ENCODE measurements around the gene HNF1A.

The HNF1A gene

DNA sequence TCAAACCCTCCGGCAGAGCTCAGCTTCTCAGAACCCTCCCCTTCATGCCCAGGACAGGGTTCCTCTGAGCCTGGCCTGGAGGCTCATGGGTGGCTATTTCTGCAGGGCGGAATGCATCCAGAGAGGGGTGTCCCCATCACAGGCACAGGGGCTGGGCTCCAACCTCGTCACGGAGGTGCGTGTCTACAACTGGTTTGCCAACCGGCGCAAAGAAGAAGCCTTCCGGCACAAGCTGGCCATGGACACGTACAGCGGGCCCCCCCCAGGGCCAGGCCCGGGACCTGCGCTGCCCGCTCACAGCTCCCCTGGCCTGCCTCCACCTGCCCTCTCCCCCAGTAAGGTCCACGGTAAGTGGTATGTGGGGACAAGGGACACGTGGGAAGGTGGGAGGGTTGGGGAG is 15.7 kb downstream of the HNF1A start:
- DNase-seq = no peak
- Mint-ChIP-seq H3K36me3 (ENCODE audit: low read depth) (no peaks in the 10 kb centered on the region), H3K9me3 (no peaks in the 10 kb centered on the region), H3K4me1 (peaks cover 6% of the 10 kb centered on the region), H3K27ac (no peak overlapping the region), H3K4me3 (no peak overlapping the region), H3K27me3 (ENCODE audit: low read depth, poor library complexity) (peaks cover 33% of the 10 kb centered on the region)
- TF ChIP-seq, protein P1, sequence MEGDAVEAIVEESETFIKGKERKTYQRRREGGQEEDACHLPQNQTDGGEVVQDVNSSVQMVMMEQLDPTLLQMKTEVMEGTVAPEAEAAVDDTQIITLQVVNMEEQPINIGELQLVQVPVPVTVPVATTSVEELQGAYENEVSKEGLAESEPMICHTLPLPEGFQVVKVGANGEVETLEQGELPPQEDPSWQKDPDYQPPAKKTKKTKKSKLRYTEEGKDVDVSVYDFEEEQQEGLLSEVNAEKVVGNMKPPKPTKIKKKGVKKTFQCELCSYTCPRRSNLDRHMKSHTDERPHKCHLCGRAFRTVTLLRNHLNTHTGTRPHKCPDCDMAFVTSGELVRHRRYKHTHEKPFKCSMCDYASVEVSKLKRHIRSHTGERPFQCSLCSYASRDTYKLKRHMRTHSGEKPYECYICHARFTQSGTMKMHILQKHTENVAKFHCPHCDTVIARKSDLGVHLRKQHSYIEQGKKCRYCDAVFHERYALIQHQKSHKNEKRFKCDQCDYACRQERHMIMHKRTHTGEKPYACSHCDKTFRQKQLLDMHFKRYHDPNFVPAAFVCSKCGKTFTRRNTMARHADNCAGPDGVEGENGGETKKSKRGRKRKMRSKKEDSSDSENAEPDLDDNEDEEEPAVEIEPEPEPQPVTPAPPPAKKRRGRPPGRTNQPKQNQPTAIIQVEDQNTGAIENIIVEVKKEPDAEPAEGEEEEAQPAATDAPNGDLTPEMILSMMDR (IDR thresholded peaks at IDR 0.05) = no peak

DNA sequence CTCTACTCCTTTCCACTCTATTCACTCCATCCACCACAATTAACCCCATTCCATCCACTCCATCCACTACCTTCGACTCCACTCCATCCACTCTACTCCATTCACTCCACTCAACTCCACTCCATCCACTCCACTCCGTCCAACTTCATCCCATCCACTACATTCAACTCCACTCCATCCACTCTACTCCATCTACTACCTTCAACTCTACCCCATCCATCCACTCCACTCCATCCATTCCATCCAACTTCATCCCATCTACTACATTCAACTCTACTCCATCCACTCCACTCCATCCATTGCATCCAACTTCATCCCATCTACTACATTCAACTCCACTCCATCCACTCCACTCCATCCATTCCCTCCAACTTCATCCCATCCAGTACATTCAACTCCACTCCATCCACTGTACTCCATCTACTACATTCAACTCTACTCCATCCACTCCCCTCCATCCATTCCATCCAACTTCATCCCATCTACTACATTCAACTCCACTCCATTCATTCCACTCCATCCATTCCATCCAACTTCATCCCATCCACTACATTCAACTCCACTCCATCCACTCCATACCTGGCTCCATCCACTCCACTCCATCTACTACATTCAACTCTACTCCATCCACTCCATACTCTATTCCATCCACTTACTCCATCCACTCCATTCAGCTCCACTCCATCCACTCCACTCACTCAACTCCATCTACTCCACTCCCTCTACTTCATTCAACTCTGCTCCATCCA is 16.4 kb downstream of the HNF1A start:
- Mint-ChIP-seq H3K27ac (no peak overlapping the region), H3K9me3 (no peaks in the 10 kb centered on the region), H3K4me1 (peaks cover 10% of the 10 kb centered on the region), H3K4me3 (no peak overlapping the region), H3K36me3 (ENCODE audit: low read depth) (no peaks in the 10 kb centered on the region), H3K27me3 (ENCODE audit: low read depth, poor library complexity) (peaks cover 28% of the 10 kb centered on the region)
- TF ChIP-seq, protein P1 (IDR thresholded peaks at IDR 0.05) = no peak
- DNase-seq = no peak

- Mint-ChIP-seq H3K36me3 (ENCODE audit: low read depth) (no peaks in the 10 kb centered on the region), H3K27me3 (ENCODE audit: low read depth, poor library complexity) (peaks cover 19% of the 10 kb centered on the region), H3K27ac (no peak overlapping the region), H3K4me3 (no peak overlapping the region), H3K9me3 (no peaks in the 10 kb centered on the region), H3K4me1 (peaks cover 10% of the 10 kb centered on the region)
- TF ChIP-seq, protein P1 (IDR thresholded peaks at IDR 0.05) = no peak
- no peak for DNase-seq
Measured at GRCh38 chr12:120996133-120996746, 17.9 kb downstream of the HNF1A start.

DNA sequence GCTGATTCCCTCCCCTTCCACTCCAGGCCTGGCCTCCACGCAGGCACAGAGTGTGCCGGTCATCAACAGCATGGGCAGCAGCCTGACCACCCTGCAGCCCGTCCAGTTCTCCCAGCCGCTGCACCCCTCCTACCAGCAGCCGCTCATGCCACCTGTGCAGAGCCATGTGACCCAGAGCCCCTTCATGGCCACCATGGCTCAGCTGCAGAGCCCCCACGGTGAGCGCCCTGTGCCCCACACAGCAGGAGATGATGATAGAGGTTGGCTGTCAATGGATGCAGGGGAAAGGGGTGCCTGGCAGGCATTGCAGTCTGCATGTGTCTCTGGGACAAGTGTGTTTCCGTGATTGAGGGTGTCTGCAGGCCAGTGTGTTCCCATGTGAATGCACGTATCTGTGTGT is 19.1 kb downstream of the HNF1A start:
- DNase-seq = no peak
- Mint-ChIP-seq H3K36me3 (ENCODE audit: low read depth) (no peaks in the 10 kb centered on the region), H3K4me1 (peaks cover 10% of the 10 kb centered on the region), H3K4me3 (no peak overlapping the region), H3K27ac (peak overlapping the region; percentile 74), H3K9me3 (no peaks in the 10 kb centered on the region), H3K27me3 (ENCODE audit: low read depth, poor library complexity) (peaks cover 17% of the 10 kb centered on the region)
- TF ChIP-seq, protein P1 (IDR thresholded peaks at IDR 0.05) = no peak

- no peaks in the 10 kb centered on the region for H3K9me3 Mint-ChIP-seq
- H3K4me3 Mint-ChIP-seq = no peak overlapping the region
- TF ChIP-seq, protein P1 (IDR thresholded peaks at IDR 0.05) = no peak
- peaks cover 4% of the 10 kb centered on the region for H3K36me3 Mint-ChIP-seq (ENCODE audit: low read depth)
- H3K4me1 Mint-ChIP-seq = peaks cover 10% of the 10 kb centered on the region
- H3K27ac Mint-ChIP-seq = peak overlapping the region; percentile 14
- peaks cover 11% of the 10 kb centered on the region for H3K27me3 Mint-ChIP-seq (ENCODE audit: low read depth, poor library complexity)
- DNase-seq = no peak
Measured at GRCh38 chr12:120998435-120998834, 20.1 kb downstream of the HNF1A start.

Data from nephron progenitor cell (in vitro differentiated cells).